HEK293 (cell line): Measurements from ENCODE around the gene CELF1.

ENCODE experiments used
- CTCF ChIA-PET: fragments of 350-600 bp; formaldehyde crosslinking; extraction: SDS; loops from one replicate; lab custom pipeline; 2021; ENCODE audit warnings: antibody characterized with exemption; lab: Yijun Ruan, JAX
- POLR2A ChIA-PET: fragments of 300-600 bp; formaldehyde crosslinking; extraction: SDS; loops from one replicate; lab custom pipeline; 2020; ENCODE audit warnings: antibody characterized with exemption, inconsistent platforms; lab: Yijun Ruan, JAX
- H3K27ac ChIP-seq: fragments of 200-500 bp; sonication (Bioruptor generic); 2 replicates; pipeline ENCODE4 v1.5.1; 2014; ENCODE audit warnings: low read depth, low read length, control low read depth, inconsistent platforms; ENCODE audit errors: extremely low read depth
- H3K36me3 ChIP-seq, 2 experiments: fragments of 200-500 bp in 1 of 2; sonication (Bioruptor generic) in 1 of 2; 1 replicate in 1 of 2; 2 replicates in 1 of 2; pipeline ENCODE4 v1.5.1; 2014 to 2017; ENCODE audit warnings: inconsistent platforms in 2 of 2, low read length in 2 of 2; ENCODE audit not compliant: control insufficient read depth in 2 of 2, insufficient read depth in 1 of 2
- H3K4me1 ChIP-seq: fragments of 200-500 bp; sonication (Bioruptor generic); 2 replicates; pipeline ENCODE4 v1.5.1; 2014; ENCODE audit warnings: mild to moderate bottlenecking, low read length, inconsistent platforms; ENCODE audit not compliant: control insufficient read depth, insufficient read depth
- H3K4me3 ChIP-seq: 2 replicates; pipeline ENCODE4 v1.5.1; 2011; ENCODE audit warnings: low read depth, mild to moderate bottlenecking, control low read depth, low read length, moderate library complexity
- H3K9me3 ChIP-seq: fragments of 200-500 bp; sonication (Bioruptor generic); 2 replicates; pipeline ENCODE4 v1.5.1; 2014; ENCODE audit warnings: low read depth, low read length, inconsistent platforms; ENCODE audit not compliant: control insufficient read depth, insufficient read depth
- EGR2 ChIP-seq: fragments of 450-650 bp; formaldehyde crosslinking; IDR thresholded peaks from 2 replicates; pipeline ENCODE4 v1.5.1; 2016; ENCODE audit warnings: low read depth, missing biosample characterization, missing genetic modification characterization
- GLI2 ChIP-seq: fragments of 450-650 bp; formaldehyde crosslinking; IDR thresholded peaks from 2 replicates; pipeline ENCODE4; 2017; ENCODE audit warnings: missing biosample characterization, missing genetic modification characterization, low read depth, borderline replicate concordance
- GLIS2 ChIP-seq: fragments of 450-650 bp; formaldehyde crosslinking; IDR thresholded peaks from 2 replicates; pipeline ENCODE4 v1.5.1; 2016; ENCODE audit warnings: missing biosample characterization, missing genetic modification characterization
- HOXA7 ChIP-seq: sonication (generic); formaldehyde crosslinking; IDR thresholded peaks from 2 replicates; pipeline ENCODE4 v1.8.1; 2022; ENCODE audit warnings: missing genetic modification reagents, borderline replicate concordance
- KLF1 ChIP-seq: fragments of 450-650 bp; formaldehyde crosslinking; IDR thresholded peaks from 2 replicates; pipeline ENCODE4 v1.5.1; 2016; ENCODE audit warnings: missing biosample characterization, missing genetic modification characterization
- OSR2 ChIP-seq: fragments of 450-650 bp; formaldehyde crosslinking; IDR thresholded peaks from 2 replicates; pipeline ENCODE4 v1.5.1; 2016; ENCODE audit warnings: missing biosample characterization, missing genetic modification characterization
- OVOL3 ChIP-seq: fragments of 450-650 bp; formaldehyde crosslinking; IDR thresholded peaks from 2 replicates; pipeline ENCODE4 v1.5.1; 2016; ENCODE audit warnings: missing biosample characterization, missing genetic modification characterization
- SALL2 ChIP-seq: fragments of 450-650 bp; formaldehyde crosslinking; IDR thresholded peaks from 2 replicates; pipeline ENCODE4 v1.5.0; 2017; ENCODE audit warnings: missing biosample characterization, mild to moderate bottlenecking, missing genetic modification characterization, borderline replicate concordance
- SP3 ChIP-seq: fragments of 450-650 bp; formaldehyde crosslinking; IDR thresholded peaks from 2 replicates; pipeline ENCODE4 v1.5.1; 2016; ENCODE audit warnings: missing biosample characterization, missing genetic modification characterization
- TCF7L2 ChIP-seq: IDR thresholded peaks from 2 replicates; pipeline ENCODE4 v1.6.1; 2011; ENCODE audit warnings: low read depth, mild to moderate bottlenecking, inconsistent platforms, low read length, moderate library complexity, borderline replicate concordance
- ZBTB20 ChIP-seq: fragments of 450-650 bp; formaldehyde crosslinking; IDR thresholded peaks from 2 replicates; pipeline ENCODE4 v1.5.1; 2016; ENCODE audit warnings: missing biosample characterization, missing genetic modification characterization
- ZBTB26 ChIP-seq: fragments of 450-650 bp; formaldehyde crosslinking; optimal IDR thresholded peaks from 2 replicates; pipeline ENCODE3; 2016; ENCODE audit warnings: missing biosample characterization, mild to moderate bottlenecking, missing genetic modification characterization
- ZBTB6 ChIP-seq: fragments of 450-650 bp; formaldehyde crosslinking; IDR thresholded peaks from 2 replicates; pipeline ENCODE4 v1.5.1; 2017; ENCODE audit warnings: missing biosample characterization, missing genetic modification characterization
- ZBTB7A ChIP-seq: fragments of 450-650 bp; formaldehyde crosslinking; IDR thresholded peaks from 2 replicates; pipeline ENCODE4 v1.5.1; 2016; ENCODE audit warnings: low read depth, missing biosample characterization, missing genetic modification characterization
- ZFHX2 ChIP-seq: fragments of 450-650 bp; formaldehyde crosslinking; conservative IDR thresholded peaks from 2 replicates; pipeline ENCODE4 v1.5.1; 2016; ENCODE audit warnings: missing biosample characterization, missing genetic modification characterization
- ZNF16 ChIP-seq: fragments of 450-650 bp; formaldehyde crosslinking; IDR thresholded peaks from 2 replicates; pipeline ENCODE4 v1.5.1; 2016; ENCODE audit warnings: low read depth, missing biosample characterization, missing genetic modification characterization
- ZNF175 ChIP-seq: fragments of 450-650 bp; formaldehyde crosslinking; IDR thresholded peaks from 2 replicates; pipeline ENCODE4 v1.5.1; 2016; ENCODE audit warnings: missing biosample characterization, missing genetic modification characterization
- ZNF184 ChIP-seq: fragments of 450-650 bp; IDR thresholded peaks from 2 replicates; pipeline ENCODE4 v1.5.1; 2018; ENCODE audit warnings: missing biosample characterization, mild to moderate bottlenecking, missing genetic modification characterization
- ZNF202 ChIP-seq: fragments of 450-650 bp; formaldehyde crosslinking; IDR thresholded peaks from 2 replicates; pipeline ENCODE4 v1.5.1; 2016; ENCODE audit warnings: missing biosample characterization, missing genetic modification characterization, borderline replicate concordance
- ZNF211 ChIP-seq: fragments of 450-650 bp; formaldehyde crosslinking; IDR thresholded peaks from 2 replicates; pipeline ENCODE4 v1.5.1; 2016; ENCODE audit warnings: low read depth, missing biosample characterization, missing genetic modification characterization
- ZNF239 ChIP-seq: fragments of 450-650 bp; formaldehyde crosslinking; IDR thresholded peaks from 2 replicates; pipeline ENCODE4 v1.5.1; 2016; ENCODE audit warnings: missing biosample characterization, missing genetic modification characterization
- ZNF248 ChIP-seq: fragments of 450-650 bp; formaldehyde crosslinking; IDR thresholded peaks from 2 replicates; pipeline ENCODE4 v1.5.1; 2017; ENCODE audit warnings: missing biosample characterization, missing genetic modification characterization
- ZNF311 ChIP-seq: fragments of 450-650 bp; formaldehyde crosslinking; IDR thresholded peaks from 2 replicates; pipeline ENCODE4 v1.5.1; 2017; ENCODE audit warnings: missing biosample characterization, missing genetic modification characterization, borderline replicate concordance
- ZNF350 ChIP-seq: fragments of 450-650 bp; formaldehyde crosslinking; IDR thresholded peaks from 2 replicates; pipeline ENCODE4 v1.5.0; 2017; ENCODE audit warnings: missing biosample characterization, mild to moderate bottlenecking, missing genetic modification characterization
- ZNF423 ChIP-seq: fragments of 450-650 bp; formaldehyde crosslinking; IDR thresholded peaks from 2 replicates; pipeline ENCODE4 v1.5.1; 2016; ENCODE audit warnings: missing biosample characterization, missing genetic modification characterization
- ZNF473 ChIP-seq: fragments of 450-650 bp; formaldehyde crosslinking; IDR thresholded peaks from 2 replicates; pipeline ENCODE4 v1.5.1; 2017; ENCODE audit warnings: missing biosample characterization, missing genetic modification characterization
- ZNF529 ChIP-seq: fragments of 450-650 bp; formaldehyde crosslinking; IDR thresholded peaks from 2 replicates; pipeline ENCODE4 v1.5.1; 2017; ENCODE audit warnings: missing genetic modification characterization, missing biosample characterization; ENCODE audit not compliant: insufficient replicate concordance
- ZNF571 ChIP-seq: fragments of 450-650 bp; formaldehyde crosslinking; IDR thresholded peaks from 2 replicates; pipeline ENCODE4 v1.5.0; 2017; ENCODE audit warnings: missing biosample characterization, missing genetic modification characterization
- ZNF596 ChIP-seq: fragments of 450-650 bp; IDR thresholded peaks from 2 replicates; pipeline ENCODE4 v1.5.0; 2018; ENCODE audit warnings: missing biosample characterization, mild to moderate bottlenecking, missing genetic modification characterization, moderate library complexity
- ZNF629 ChIP-seq: fragments of 450-650 bp; formaldehyde crosslinking; IDR thresholded peaks from 2 replicates; pipeline ENCODE4 v1.5.1; 2017; ENCODE audit warnings: missing biosample characterization, missing genetic modification characterization
- ZNF776 ChIP-seq: fragments of 450-650 bp; formaldehyde crosslinking; IDR thresholded peaks from 2 replicates; pipeline ENCODE4 v1.5.0; 2017; ENCODE audit warnings: missing biosample characterization, missing genetic modification characterization, borderline replicate concordance
- ZNF792 ChIP-seq: fragments of 450-650 bp; formaldehyde crosslinking; IDR thresholded peaks from 2 replicates; pipeline ENCODE4 v1.5.1; 2016; ENCODE audit warnings: missing biosample characterization, missing genetic modification characterization

CELF1 gene

GRCh38 chr11:47488111-47488510 lies 64.8 kb downstream of the CELF1 start:
- peaks cover 21 to 60% of the 10 kb centered on the region in 2 experiments; a peak in 2 of 3 replicates for H3K36me3 ChIP-seq
- H3K27ac ChIP-seq, result no peak overlapping the region

GRCh38 chr11:47487421-47487820 lies 65.5 kb downstream of the CELF1 start:
- POLR2A ChIA-PET, result no interaction called here

More at GRCh38 chr11:47488111-47488510, 64.8 kb downstream of the CELF1 start:
- POLR2A ChIA-PET, result no interaction called here
- no peaks in the 10 kb centered on the region for H3K9me3 ChIP-seq
- CTCF ChIA-PET, result interaction anchor here (0.6 to 1.5 kb wide), 5 partner anchors 9 to 129 kb away, joined by 3 to 6 read pairs (median 4); no protein-coding TSS in a partner anchor
- no peaks in the 10 kb centered on the region; the same call in 1 of the 2 replicates for H3K4me1 ChIP-seq
- no peak for TF ChIP-seq GLI2 (tag by site-specific recombination)
- TF ChIP-seq SALL2 (tag by site-specific recombination), result no peak
- TF ChIP-seq ZNF596 (tag by site-specific recombination), result no peak
- no peak for TF ChIP-seq ZNF175
- TF ChIP-seq KLF1 (tag by site-specific recombination), result no peak
- no peak for TF ChIP-seq ZNF792 (tag by site-specific recombination)
- no peak for TF ChIP-seq ZNF239 (tag by site-specific recombination)
- TF ChIP-seq ZNF571 (tag by site-specific recombination), result no peak
- no peak overlapping the region for H3K4me3 ChIP-seq

GRCh38 chr11:47485107-47485506 lies 67.8 kb downstream of the CELF1 start:
- H3K36me3 ChIP-seq, result peaks cover 36 to 80% of the 10 kb centered on the region in 2 experiments
- CTCF ChIA-PET, result no interaction called here
- TF ChIP-seq ZBTB26, result no peak
- TF ChIP-seq TCF7L2, result no peak
- TF ChIP-seq ZNF202 (tag by site-specific recombination), result no peak
- no peak for TF ChIP-seq ZNF184
- TF ChIP-seq ZFHX2, result no peak
- TF ChIP-seq SP3 (tag by site-specific recombination), result no peak
- TF ChIP-seq ZNF629 (tag by site-specific recombination), result no peak
- TF ChIP-seq, all 188 proteins: peak for 0

More at GRCh38 chr11:47487421-47487820, 65.5 kb downstream of the CELF1 start:
- Histone ChIP-seq H3K27ac (no peak overlapping the region), H3K36me3 (peaks cover 28 to 64% of the 10 kb centered on the region in 2 experiments; a peak in 2 of 3 replicates), H3K4me3 (no peak overlapping the region), H3K9me3 (no peaks in the 10 kb centered on the region), H3K4me1 (no peaks in the 10 kb centered on the region; the same call in 1 of the 2 replicates)
- CTCF ChIA-PET, result interaction anchor here (0.5 to 1.5 kb wide), 4 partner anchors 8 to 45 kb away, joined by 3 to 6 read pairs (median 4); no protein-coding TSS in a partner anchor
- TF ChIP-seq ZNF211 (tag by site-specific recombination), result no peak
- no peak for TF ChIP-seq ZNF16 (tag by site-specific recombination)
- TF ChIP-seq HOXA7 (CRISPR knock-in tag), result no peak
- no peak for TF ChIP-seq OSR2
- TF ChIP-seq EGR2 (tag by site-specific recombination), result no peak
- no peak for TF ChIP-seq ZNF423 (tag by site-specific recombination)
- TF ChIP-seq ZBTB6, result no peak
- no peak for TF ChIP-seq ZNF350 (tag by site-specific recombination)
- no peak for TF ChIP-seq ZNF529 (tag by site-specific recombination)
- TF ChIP-seq ZBTB20 (tag by site-specific recombination), result no peak
- no peak for TF ChIP-seq ZBTB7A
- TF ChIP-seq ZNF776 (tag by site-specific recombination), result no peak
- no peak for TF ChIP-seq GLIS2 (tag by site-specific recombination)
- TF ChIP-seq OVOL3, result no peak
- no peak for TF ChIP-seq GLI2 (tag by site-specific recombination)
- no peak for TF ChIP-seq ZNF248 (tag by site-specific recombination)
- TF ChIP-seq ZNF311 (tag by site-specific recombination), result no peak
- TF ChIP-seq ZNF473, result no peak

More at GRCh38 chr11:47485107-47485506, 67.8 kb downstream of the CELF1 start:
- Histone ChIP-seq H3K4me3 (no peak overlapping the region), H3K9me3 (no peaks in the 10 kb centered on the region), H3K27ac (no peak overlapping the region), H3K4me1 (no peaks in the 10 kb centered on the region; the same call in 1 of the 2 replicates)
- POLR2A ChIA-PET, result interaction anchor here (0.6 to 1.1 kb wide), 2 partner anchors 55 to 100 kb away, joined by 3 read pairs; no protein-coding TSS in a partner anchor
